HG02642 (cell line): ENCODE measurements around the gene SPATA2.
"Not testable (repeated sequence)": the region's sequence is repeated elsewhere in the genome, so short reads cannot be mapped to it uniquely, and the experiment has no call there.

Experiments
- ATAC-seq: cut with Tn5 transposase; IDR thresholded peaks from one replicate; pipeline ENCODE4 v1.9.1; 2021; ENCODE audit warnings: mild to moderate bottlenecking; ENCODE audit not compliant: unreplicated experiment, poor library complexity

SPATA2 gene

DNA sequence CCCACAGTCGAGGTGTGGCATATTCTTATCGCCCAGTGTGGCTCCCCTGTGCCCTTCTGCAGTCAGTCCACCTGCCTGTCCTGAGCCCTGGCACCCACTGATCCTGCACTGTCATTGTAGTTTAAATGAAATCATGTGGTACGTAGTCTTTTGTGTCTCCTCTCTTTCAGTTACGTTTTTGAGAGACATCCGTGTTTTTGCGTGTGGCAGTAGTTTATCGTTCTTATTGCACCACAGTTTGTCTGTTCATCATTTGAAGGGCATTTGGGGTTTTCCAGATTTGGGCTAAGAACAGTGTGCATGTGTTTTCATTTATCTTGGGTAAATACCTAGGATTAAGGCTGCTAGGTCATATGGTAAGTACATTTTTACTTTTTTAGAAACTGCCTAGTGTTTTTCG is 49.3 kb downstream of the SPATA2 start:
- ATAC-seq = no peak

DNA sequence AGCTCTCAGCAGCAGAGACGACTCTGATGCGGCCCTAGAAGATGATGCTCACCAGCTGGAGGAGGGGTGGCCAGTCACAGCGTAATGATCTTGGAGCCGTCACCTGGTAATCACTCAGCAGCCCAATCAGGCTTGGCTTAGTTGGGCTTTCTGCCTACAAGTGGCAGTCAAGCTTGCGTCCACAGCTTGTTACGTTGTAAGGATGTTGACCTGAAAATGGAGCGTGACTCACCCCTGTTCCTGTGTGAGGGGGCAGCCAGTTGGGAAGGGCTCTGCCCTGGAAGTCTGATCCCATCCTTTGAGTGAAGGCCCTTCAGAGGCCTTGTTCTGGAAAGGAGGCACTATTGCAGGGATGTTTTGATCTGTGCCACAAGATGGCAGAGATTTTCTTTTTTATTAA is 49.8 kb downstream of the SPATA2 start:
- no peak for ATAC-seq

DNA sequence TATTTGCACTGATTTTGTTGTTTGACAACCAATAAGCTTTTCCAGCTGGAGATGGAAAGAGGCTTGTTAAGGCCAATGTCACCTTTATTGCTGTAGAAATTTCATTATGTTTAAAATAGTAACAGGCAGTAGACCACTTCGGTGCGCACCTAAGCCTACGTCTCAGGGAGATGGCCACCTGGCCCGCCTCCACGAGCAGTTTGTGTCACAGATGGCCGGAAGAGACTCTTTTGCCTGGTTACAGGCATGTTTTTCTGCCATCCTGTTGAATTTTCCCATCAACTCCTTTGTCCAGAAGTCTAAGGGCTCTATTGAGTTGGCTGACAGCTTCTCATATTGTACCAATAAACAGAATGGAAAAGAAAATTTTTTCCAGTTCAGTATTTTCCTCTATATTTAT is 51.7 kb downstream of the SPATA2 start:
- ATAC-seq = no peak

DNA sequence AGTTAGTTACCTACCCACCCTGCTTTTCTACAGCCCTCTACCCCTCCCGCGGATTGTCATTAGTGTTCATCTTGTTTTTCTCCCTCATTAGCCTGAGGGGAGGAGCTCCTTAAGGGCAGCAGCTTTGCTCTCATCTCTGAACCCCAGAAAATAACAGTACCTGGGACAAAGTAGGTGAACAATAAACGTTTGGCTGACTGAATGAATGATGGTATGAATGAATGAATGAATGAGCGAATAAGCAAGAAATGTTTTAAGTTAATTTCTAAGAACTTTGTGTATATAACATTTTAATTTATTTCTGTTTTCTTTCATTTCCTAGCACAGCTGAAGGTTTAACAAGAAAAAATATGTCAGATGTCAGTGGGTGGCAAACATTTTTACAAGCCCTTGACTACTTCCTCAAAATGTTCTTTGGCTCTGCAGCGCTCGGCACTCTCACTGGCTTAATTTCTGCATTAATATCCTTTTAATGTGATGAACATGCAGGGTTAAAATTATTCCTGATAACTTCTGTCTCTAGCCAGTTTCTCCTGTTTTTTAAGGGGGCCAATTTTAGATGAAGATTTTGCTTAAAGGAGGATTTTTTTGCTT is 52.6 kb downstream of the SPATA2 start:
- ATAC-seq = no peak

DNA sequence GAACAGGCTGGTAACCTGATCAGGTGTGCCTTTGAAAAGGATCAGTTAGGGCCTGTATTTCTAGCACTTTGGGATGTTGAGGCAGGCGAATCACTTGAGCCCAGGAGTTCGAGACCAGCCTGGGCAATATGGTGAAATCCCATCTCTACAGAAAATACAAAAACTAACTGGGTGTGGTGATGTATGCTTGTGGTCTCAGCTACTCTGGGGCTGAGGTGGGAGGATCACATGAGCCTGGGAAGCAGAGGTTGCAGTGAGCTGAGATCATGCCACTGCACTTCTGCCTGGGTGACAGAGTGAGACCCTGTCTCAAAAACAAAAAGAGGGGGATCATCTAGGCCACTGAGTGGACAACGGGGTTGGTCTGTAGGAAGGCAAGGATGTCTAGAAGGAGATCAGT is 54.1 kb downstream of the SPATA2 start:
- not testable (repeated sequence) for ATAC-seq

DNA sequence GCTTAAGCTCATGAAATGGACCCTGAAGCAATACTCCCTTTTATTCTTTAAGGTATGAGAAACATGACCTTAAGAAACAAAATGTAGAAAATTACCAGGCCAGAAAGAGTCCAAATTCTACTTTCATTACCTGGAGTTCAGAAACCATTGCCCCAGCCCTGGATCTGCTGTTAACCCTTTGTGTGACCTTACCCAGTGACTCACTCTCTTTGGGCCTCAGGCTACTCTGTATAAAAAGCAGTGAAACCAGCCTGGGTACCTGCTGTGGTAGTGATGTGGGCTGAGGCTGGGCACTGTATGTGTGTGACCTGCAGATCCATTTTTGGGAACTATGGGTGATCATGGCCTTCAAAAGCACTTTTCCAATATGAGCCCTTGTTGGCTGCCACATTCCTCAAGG is 55.5 kb downstream of the SPATA2 start:
- ATAC-seq = no peak

DNA sequence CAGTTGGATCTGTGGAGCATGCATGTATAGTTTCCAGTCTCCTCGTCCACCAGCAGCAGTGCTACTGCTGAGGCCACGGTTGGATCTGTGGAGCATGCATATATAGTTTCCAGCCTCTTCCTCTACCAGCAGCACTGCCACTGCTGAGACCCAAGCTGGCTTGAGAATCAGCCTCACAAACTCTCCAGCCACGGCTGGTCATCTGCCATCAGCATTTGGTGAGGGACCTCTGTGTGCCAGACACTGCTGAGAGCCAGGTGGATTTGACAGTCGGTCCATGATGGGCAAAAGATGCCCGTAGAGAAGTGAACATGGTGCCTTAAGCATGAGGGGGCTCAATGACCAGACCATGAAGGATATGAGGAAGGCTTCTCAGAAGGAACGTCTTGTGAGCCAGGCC is 56.3 kb downstream of the SPATA2 start:
- ATAC-seq = no peak

DNA sequence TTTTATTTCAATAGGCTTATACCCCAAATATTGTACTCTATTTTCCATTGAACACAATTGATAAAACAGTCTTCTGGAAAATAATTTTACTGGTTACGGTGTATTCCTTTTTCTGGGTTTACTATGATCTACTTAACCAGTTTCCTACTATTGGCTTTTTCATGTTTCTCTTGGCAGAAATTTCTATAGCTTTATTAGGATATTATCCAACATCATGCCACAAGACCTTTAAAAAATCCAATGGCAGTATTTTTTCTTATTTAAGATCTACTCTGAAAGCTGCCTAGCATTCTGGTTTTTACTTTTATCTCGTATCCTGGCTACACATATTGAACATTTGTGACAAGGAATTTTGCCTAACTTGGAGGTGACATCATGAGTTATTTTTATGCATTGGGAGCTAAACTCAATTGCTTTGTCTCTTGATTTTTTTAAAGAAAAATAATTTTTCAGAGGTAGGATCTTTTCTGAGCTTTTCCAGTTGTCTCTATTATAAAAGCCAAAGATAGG is 57.2 kb downstream of the SPATA2 start:
- no peak for ATAC-seq

DNA sequence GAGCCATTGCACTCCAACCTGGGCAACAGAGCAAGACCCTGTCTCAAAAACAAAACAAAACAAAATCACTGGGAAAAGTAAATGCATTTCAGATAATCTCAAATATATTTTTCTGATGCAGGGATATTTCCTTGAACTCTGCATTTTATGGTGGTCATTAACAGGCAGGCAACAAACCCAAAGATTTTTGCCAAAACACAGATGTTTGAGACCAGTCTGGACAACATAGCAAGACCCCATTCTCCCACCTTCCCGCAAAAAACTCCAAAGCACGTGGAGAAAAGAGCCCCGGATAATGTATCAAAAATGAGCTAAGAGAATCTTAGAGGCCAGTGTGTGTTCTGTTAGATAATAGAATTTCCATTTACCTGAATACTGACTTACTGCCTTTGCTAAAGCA is 58.4 kb downstream of the SPATA2 start:
- ATAC-seq = no peak

DNA sequence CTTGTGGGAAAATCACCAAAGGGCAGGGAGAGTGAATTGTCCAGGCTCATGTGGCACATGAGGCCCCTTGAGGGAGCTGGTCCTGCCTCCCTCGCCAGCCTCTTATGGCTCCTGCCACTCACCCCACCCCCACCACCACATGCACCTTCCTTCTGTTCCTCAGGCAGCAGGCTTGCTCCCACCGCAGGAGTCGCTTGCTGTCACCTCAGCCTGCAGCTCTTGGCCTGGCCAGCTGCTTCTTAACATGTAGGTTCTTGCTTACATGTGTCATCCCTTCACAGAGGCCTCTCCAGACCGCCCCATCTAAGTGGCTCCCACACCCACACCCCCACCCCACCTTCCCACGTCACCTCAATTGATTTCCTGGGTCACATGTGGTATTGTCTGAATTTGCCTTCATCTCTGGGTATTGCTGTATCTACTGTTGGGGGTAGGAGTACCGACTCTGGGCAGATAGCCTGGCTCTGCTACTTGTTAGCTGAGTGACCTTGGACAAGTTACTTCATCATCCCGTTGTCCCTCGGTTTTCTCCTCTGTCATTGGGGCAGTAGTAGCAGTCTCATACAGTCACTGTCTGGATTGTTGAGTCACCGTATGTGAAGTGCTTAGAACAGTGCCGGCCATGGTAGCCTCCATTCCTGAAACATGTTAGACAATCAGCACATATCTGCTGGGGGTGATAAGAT is 61.0 kb downstream of the SPATA2 start:
- ATAC-seq = no peak

DNA sequence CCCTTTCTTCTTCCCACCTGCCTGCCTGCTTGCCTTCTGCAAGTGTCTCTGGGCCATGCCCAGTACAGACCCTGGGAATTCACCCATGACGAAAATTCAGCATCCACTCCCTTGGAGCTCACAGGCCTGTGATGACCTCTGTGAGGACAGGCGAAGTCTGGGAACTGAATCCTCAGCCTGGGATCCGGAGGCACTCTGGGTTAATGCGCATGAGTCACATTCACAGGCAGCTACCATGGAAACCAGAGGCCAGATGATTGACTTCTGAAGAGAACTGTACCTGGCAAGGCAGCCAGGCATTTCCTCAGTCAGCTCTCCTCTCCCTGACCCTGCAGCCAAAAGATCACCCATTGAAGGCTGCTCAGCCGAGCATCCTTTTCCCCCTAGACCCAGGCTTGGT is 61.7 kb downstream of the SPATA2 start:
- no peak for ATAC-seq
